Prostate gland (tissue), 2 donors: ENCODE results near the gene BRD3. TPM values are rescaled to one million over a fixed set of nuclear protein-coding genes. Genes with fewer than 3 reads are reported as not detected.

Experiments
- DNase-seq: peaks from one replicate; pipeline ENCODE4 v3.0.0-alpha.2; 2019; ENCODE audit warnings: low spot score
- H3K27ac ChIP-seq, 2 donors: fragments of 200-600 bp; sonication (generic); 2 replicates each; pipeline ENCODE4 v1.5.1; 2017 to 2019
- H3K27me3 ChIP-seq: fragments of 200-600 bp; sonication (generic); replicated peaks from 2 replicates; pipeline ENCODE4 v1.5.1; 2019; ENCODE audit not compliant: insufficient read depth
- H3K36me3 ChIP-seq, 2 donors: fragments of 200-600 bp; sonication (generic); 1 replicate in 1 of 2; 2 replicates in 1 of 2; pipeline versions ENCODE4 v1.5.1 to v1.8.1; 2017 to 2019
- H3K4me1 ChIP-seq: fragments of 200-600 bp; sonication (generic); replicated peaks from 2 replicates; pipeline ENCODE4 v1.5.1; 2019
- H3K4me3 ChIP-seq, 2 donors: fragments of 200-600 bp; sonication (generic); 2 replicates each; pipeline ENCODE4 v1.5.1; 2017 to 2019
- H3K9me3 ChIP-seq: fragments of 200-600 bp; sonication (generic); 2 replicates; pipeline ENCODE4 v1.5.1; 2017
- CTCF ChIP-seq, 4 experiments: fragments of 200-600 bp in 2 of 4; fragments of 450-650 bp in 2 of 4; sonication (generic) in 2 of 4; IDR thresholded peaks; 1 replicate in 3 of 4; 2 replicates in 1 of 4; pipeline ENCODE4 v1.5.1; 2016 to 2019; ENCODE audit warnings: antibody characterized with exemption in 4 of 4, mild to moderate bottlenecking in 2 of 4, moderate library complexity in 2 of 4
- POLR2A ChIP-seq: fragments of 450-650 bp; IDR thresholded peaks from one replicate; pipeline ENCODE4 v1.6.1; 2016; ENCODE audit warnings: antibody characterized with exemption, mild to moderate bottlenecking
- POLR2AphosphoS5 ChIP-seq: sonication (generic); formaldehyde crosslinking; IDR thresholded peaks from one replicate; pipeline ENCODE4 v1.6.1; 2017; ENCODE audit warnings: antibody characterized with exemption
- WGBS: methylation state at CpG from one replicate; pipeline ENCODE4 v1.1.5; 2018; 5-methylcytosine and 5-hydroxymethylcytosine counted together
- intact Hi-C: fragments of 100-400 bp; cut with DNase I; formaldehyde crosslinking; loops from one replicate; pipeline ENCODE4 v1.14.2; 2022
- total RNA-seq, 2 donors: library from RNA; depleted of rRNA; stranded (reverse); fragments of >200 nt; gene quantifications; one replicate each; pipeline ENCODE4 v1.1.0, GENCODE V29; 2016

BRD3 gene
- total RNA-seq, 2 donors from 2014 or later, result 31.8 to 44.3 TPM

GRCh38 chr9:134061019-134061687 is 6.7 kb downstream of the BRD3 start:
- no peak overlapping the region for H3K4me3 ChIP-seq
- WGBS, result 94% methylated on average over 4 of the region's 4 CpGs
- DNase-seq, result no peak
- H3K4me1 ChIP-seq, result peaks cover 58% of the 10 kb centered on the region
- H3K27me3 ChIP-seq, result no peaks in the 10 kb centered on the region
- intact Hi-C loops, result loop anchor here (10.0 kb wide), 1 partner anchor 374 kb away; no protein-coding TSS in a partner anchor
- no peak for TF ChIP-seq POLR2AphosphoS5
- TF ChIP-seq CTCF (IDR thresholded peaks at IDR 0.05), result no peak
- TF ChIP-seq POLR2A, result no peak
- H3K9me3 ChIP-seq, result no peaks in the 10 kb centered on the region
- H3K36me3 ChIP-seq, result no peaks in the 10 kb centered on the region
- no peak overlapping the region for H3K27ac ChIP-seq

- 86% methylated on average over 4 of the region's 4 CpGs for WGBS
- no peak for DNase-seq
- intact Hi-C loops, result loop anchor here (10.0 kb wide), 1 partner anchor 374 kb away; no protein-coding TSS in a partner anchor
- Histone ChIP-seq H3K27ac (no peak overlapping the region), H3K36me3 (no peaks in the 10 kb centered on the region), H3K4me1 (peaks cover 60% of the 10 kb centered on the region), H3K9me3 (no peaks in the 10 kb centered on the region), H3K27me3 (no peaks in the 10 kb centered on the region), H3K4me3 (no peak overlapping the region)
- TF ChIP-seq POLR2AphosphoS5 (no peak), POLR2A (no peak), CTCF (IDR thresholded peaks at IDR 0.05) (no peak)
These were observed 7.3 kb downstream of the BRD3 start for GRCh38 chr9:134060546-134060945.

- no peak overlapping the region for H3K4me3 ChIP-seq
- peaks cover 58% of the 10 kb centered on the region for H3K4me1 ChIP-seq
- no peak overlapping the region for H3K27ac ChIP-seq
- intact Hi-C loops, result loop anchor here (10.0 kb wide), 1 partner anchor 375 kb away; no protein-coding TSS in a partner anchor
- H3K9me3 ChIP-seq, result no peaks in the 10 kb centered on the region
- H3K27me3 ChIP-seq, result no peaks in the 10 kb centered on the region
- WGBS, result 73% methylated on average over 12 of the region's 17 CpGs
- TF ChIP-seq CTCF (IDR thresholded peaks at IDR 0.05), result no peak
- H3K36me3 ChIP-seq, result no peaks in the 10 kb centered on the region
- no peak for DNase-seq
These were observed 8.0 kb downstream of the BRD3 start for GRCh38 chr9:134059661-134060395.

GRCh38 chr9:134059188-134059641 is 8.6 kb downstream of the BRD3 start:
- TF ChIP-seq CTCF (IDR thresholded peaks at IDR 0.05) (no peak), POLR2A (no peak), POLR2AphosphoS5 (no peak)
- H3K4me1 ChIP-seq, result peaks cover 54% of the 10 kb centered on the region
- DNase-seq, result no peak

More at GRCh38 chr9:134059188-134059641, 8.6 kb downstream of the BRD3 start:
- H3K27me3 ChIP-seq, result no peaks in the 10 kb centered on the region
- no peaks in the 10 kb centered on the region for H3K36me3 ChIP-seq
- no peaks in the 10 kb centered on the region for H3K9me3 ChIP-seq
- 75% methylated on average over 16 of the region's 16 CpGs for WGBS
- no peak overlapping the region for H3K27ac ChIP-seq
- intact Hi-C loops, result no loop called here
- no peak overlapping the region for H3K4me3 ChIP-seq
